ENCODE measurements around the gene TXNDC12.

- TF ChIP-seq, protein P1, sequence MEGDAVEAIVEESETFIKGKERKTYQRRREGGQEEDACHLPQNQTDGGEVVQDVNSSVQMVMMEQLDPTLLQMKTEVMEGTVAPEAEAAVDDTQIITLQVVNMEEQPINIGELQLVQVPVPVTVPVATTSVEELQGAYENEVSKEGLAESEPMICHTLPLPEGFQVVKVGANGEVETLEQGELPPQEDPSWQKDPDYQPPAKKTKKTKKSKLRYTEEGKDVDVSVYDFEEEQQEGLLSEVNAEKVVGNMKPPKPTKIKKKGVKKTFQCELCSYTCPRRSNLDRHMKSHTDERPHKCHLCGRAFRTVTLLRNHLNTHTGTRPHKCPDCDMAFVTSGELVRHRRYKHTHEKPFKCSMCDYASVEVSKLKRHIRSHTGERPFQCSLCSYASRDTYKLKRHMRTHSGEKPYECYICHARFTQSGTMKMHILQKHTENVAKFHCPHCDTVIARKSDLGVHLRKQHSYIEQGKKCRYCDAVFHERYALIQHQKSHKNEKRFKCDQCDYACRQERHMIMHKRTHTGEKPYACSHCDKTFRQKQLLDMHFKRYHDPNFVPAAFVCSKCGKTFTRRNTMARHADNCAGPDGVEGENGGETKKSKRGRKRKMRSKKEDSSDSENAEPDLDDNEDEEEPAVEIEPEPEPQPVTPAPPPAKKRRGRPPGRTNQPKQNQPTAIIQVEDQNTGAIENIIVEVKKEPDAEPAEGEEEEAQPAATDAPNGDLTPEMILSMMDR (IDR thresholded peaks at IDR 0.05), result no peak
- no peak for TF ChIP-seq POLR2A (IDR thresholded peaks at IDR 0.05)
Measured at GRCh38 chr1:52059888-52060287, 4.9 kb upstream of the TXNDC12 start.

Measured in lower leg skin (tissue), 3 donors.